T-cell (primary cell): ENCODE measurements around the gene PCDHGC4. TPM values are rescaled to one million over a fixed set of nuclear protein-coding genes. Genes with fewer than 3 reads are reported as not detected.

Experiments
- ATAC-seq, 4 experiments: fragments of 200-7000 bp in 3 of 4; fragments of 150-1000 bp in 1 of 4; cut with Tn5 transposase; replicated peaks in 1 of 4; 1 replicate in 3 of 4; 2 replicates in 1 of 4; pipeline ENCODE4 v1.10.0; 2021; ENCODE audit warnings: moderate library complexity in 3 of 4, mild to moderate bottlenecking in 2 of 4, moderate number of reproducible peaks in 1 of 4
- CTCF ChIA-PET, 2 donors: fragments of 300-600 bp; sonication (Branson Sonifier 250); formaldehyde crosslinking; loops; one replicate each; lab custom pipeline; 2022; ENCODE audit warnings: antibody characterized with exemption in 2 of 2; lab: Charles Lee
- POLR2A ChIA-PET, 2 donors: fragments of 300-600 bp; sonication (Branson Sonifier 250); formaldehyde crosslinking; loops; one replicate each; lab custom pipeline; 2022; ENCODE audit warnings: antibody characterized with exemption in 2 of 2; lab: Charles Lee
- DNase-seq, 35 experiments: peaks; one replicate each; pipeline versions ENCODE4 v3.0.0 to v3.0.0-alpha.2; 2013 to 2023
- H3K27ac ChIP-seq: one replicate; pipeline ENCODE4 v1.5.1; 2013; ENCODE audit warnings: low read length
- H3K27me3 ChIP-seq, 2 experiments: replicated peaks in 1 of 2; 1 replicate in 1 of 2; 2 replicates in 1 of 2; pipeline versions ENCODE4 v1.6.1 to v1.7.0; 2013; ENCODE audit warnings: low read length in 1 of 2, mixed read lengths in 1 of 2; ENCODE audit not compliant: control insufficient read depth in 2 of 2, insufficient read depth in 2 of 2; ENCODE audit errors: extremely low read depth in 1 of 2
- H3K36me3 ChIP-seq, 2 donors: 1 replicate in 1 of 2; 2 replicates in 1 of 2; pipeline versions ENCODE4 v1.6.1 to v1.7.0; 2013; ENCODE audit warnings: low read length in 1 of 2; ENCODE audit not compliant: control insufficient read depth in 2 of 2, insufficient read depth in 1 of 2; ENCODE audit errors: extremely low read depth in 1 of 2
- H3K4me1 ChIP-seq, 2 experiments: 1 replicate in 1 of 2; 2 replicates in 1 of 2; pipeline versions ENCODE4 v1.6.1 to v1.7.0; 2013; ENCODE audit warnings: low read length in 2 of 2, mixed read lengths in 1 of 2; ENCODE audit not compliant: insufficient read depth in 2 of 2, control insufficient read depth in 1 of 2; ENCODE audit errors: extremely low read depth in 1 of 2
- H3K4me3 ChIP-seq, 2 donors: 1 replicate in 1 of 2; 2 replicates in 1 of 2; pipeline versions ENCODE4 v1.5.1 to v1.7.0; 2013; ENCODE audit warnings: mild to moderate bottlenecking in 2 of 2, low read length in 1 of 2, moderate library complexity in 1 of 2; ENCODE audit not compliant: control insufficient read depth in 1 of 2; ENCODE audit errors: extremely low read depth in 1 of 2
- H3K9me3 ChIP-seq: 2 replicates; pipeline ENCODE4 v1.7.0; 2013
- H3K27ac Mint-ChIP-seq, 2 donors: one replicate each; pipeline ENCODE4 v1.8.0; 2020 to 2021; ENCODE audit warnings: mild to moderate bottlenecking in 2 of 2, mixed read lengths in 2 of 2
- H3K27me3 Mint-ChIP-seq, 2 donors: one replicate each; pipeline ENCODE4 v1.8.0; 2021 to 2022; ENCODE audit warnings: mixed read lengths in 2 of 2
- H3K36me3 Mint-ChIP-seq: one replicate; pipeline ENCODE4 v1.8.0; 2021; ENCODE audit warnings: mixed read lengths
- H3K4me1 Mint-ChIP-seq, 3 donors: one replicate each; pipeline ENCODE4 v1.8.0; 2020 to 2022; ENCODE audit warnings: mixed read lengths in 3 of 3, mild to moderate bottlenecking in 1 of 3
- H3K4me3 Mint-ChIP-seq, 3 donors: one replicate each; pipeline ENCODE4 v1.8.0; 2020 to 2022; ENCODE audit warnings: mild to moderate bottlenecking in 3 of 3, mixed read lengths in 3 of 3, moderate library complexity in 3 of 3
- H3K9me3 Mint-ChIP-seq, 3 donors: one replicate each; pipeline ENCODE4 v1.8.0; 2020 to 2022; ENCODE audit warnings: mixed read lengths in 3 of 3
- WGBS: methylation state at CpG from one replicate; pipeline ENCODE4 v1.1.5; 2013; ENCODE audit warnings: missing lambda C conversion rate; ENCODE audit not compliant: insufficient coverage; 5-methylcytosine and 5-hydroxymethylcytosine counted together
- total RNA-seq, 35 experiments: library from RNA in 6 of 35; stranded (reverse) in 6 of 35; fragments of 120-200 nt in 1 of 35; gene quantifications; one replicate each; pipeline versions ENCODE4 v1.2.1 to v1.2.4 and lab custom pipeline; 2013 to 2026

The PCDHGC4 gene
- total RNA-seq, 5 donors from 2014 or later (not counting 1 experiment from before 2014, with no cell fraction given) = 0.18 to 0.51 TPM; not detected in 3

DNA sequence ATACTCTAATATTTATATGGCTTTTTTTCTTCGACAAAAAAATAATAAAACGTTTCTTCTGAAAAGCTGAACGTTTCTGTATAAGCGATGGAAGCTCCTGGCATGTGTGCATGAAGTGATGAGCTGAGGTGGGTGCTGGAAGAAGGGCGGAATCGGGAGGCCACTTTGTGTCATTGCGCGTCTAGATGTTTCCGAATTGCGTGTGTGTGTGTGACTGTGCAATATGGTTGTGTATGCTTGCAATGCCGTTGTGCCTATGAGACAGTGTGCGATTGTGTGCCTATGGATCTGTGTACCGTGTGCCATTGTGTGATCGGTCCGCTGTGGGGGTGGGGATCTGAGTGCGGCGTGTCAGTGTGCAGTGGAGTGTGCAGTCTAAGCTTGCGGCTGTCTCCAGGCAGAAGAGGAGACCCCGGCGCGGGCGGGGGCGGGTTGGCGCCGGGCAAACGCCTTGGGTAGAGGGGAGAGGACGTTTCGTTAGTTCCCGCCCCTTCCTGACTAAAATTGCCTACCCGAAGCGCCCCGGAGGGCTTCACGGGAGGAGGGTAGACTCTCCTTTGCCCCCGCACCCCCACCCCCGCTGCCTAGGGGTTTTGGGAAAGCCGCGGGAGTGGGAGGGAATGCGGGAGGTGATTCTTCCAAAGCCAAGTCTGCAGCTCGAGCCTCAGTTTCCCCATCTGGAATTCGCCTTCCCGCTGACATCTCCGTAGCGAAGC, 28.2 kb downstream of the PCDHGC4 start:
- Histone ChIP-seq H3K9me3 (no peaks in the 10 kb centered on the region), H3K36me3 (peaks cover 11 to 42% of the 10 kb centered on the region in 2 donors), H3K27ac (no peak overlapping the region), H3K27me3 (peaks cover 0 to 3% of the 10 kb centered on the region in 2 experiments), H3K4me1 (peaks cover 3 to 37% of the 10 kb centered on the region in 2 experiments), H3K4me3 (peak overlapping the region; percentile 50 to 86)
- Mint-ChIP-seq H3K9me3 (no peaks in the 10 kb centered on the region), H3K4me3 (peak overlapping the region; percentile 80 to 91 (median 86)), H3K27me3 (no peaks in the 10 kb centered on the region), H3K4me1 (peaks cover 27 to 41% (median 33%) of the 10 kb centered on the region in 3 donors), H3K27ac (peak overlapping the region; percentile 34 to 83), H3K36me3 (peaks cover 21% of the 10 kb centered on the region)
- ATAC-seq = peak; percentile 34 to 53 (median 48)
- WGBS = 26% methylated on average over 11 of the region's 43 CpGs
- DNase-seq = peak in 17 of 35 experiments; percentile 3 to 44 (median 11)
- ChIA-PET POLR2A (interaction anchor here (0.6 to 0.8 kb wide), 3 partner anchors 11 to 298 kb away, joined by 3 to 7 read pairs (median 4); no protein-coding TSS in a partner anchor), CTCF (interaction anchor here (0.6 to 2.9 kb wide), 23 partner anchors 8 to 813 kb away, joined by 3 to 25 read pairs (median 4); partner anchors contain the start of genes PCDHGA10 (in 1 of the 2), PCDHGA12 (in 1 of the 2), PCDHGB3 (in 1 of the 2) and TAF7 (in 1 of the 2))

DNA sequence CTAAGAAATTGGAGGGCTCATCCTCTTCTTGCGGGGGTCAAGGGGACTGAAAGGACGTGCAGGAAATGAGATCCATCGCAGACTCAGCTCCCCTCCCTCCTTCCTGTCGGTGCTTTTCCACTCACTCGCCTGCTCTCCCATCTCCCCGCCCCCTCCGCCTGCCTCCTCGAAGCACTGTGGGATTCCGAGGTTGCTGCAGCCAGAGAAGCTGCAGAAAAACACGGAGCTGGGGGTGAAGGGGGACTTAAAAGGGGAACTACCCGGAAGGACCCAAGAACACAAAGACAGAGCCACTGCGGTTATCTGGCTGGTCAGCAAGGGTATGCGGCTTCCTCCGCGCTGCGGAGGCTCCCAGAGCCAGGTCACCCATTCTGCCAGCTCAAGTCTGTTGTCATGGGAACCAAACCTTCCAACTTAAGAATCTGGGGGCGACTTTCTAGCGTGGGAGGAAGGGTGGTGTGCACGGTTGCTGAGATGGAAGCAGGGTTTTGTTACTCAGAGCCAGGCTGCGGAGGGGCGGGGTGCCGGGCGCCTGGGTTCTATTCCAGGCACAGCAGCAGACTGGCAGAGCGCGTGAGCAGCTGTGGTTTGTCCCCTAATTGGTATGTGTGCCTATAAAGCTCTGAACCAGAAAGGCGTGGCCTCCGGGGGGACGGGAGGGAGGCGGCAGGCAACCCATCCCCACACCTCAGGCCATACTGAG, 28.9 kb downstream of the PCDHGC4 start:
- no peaks in the 10 kb centered on the region for H3K27me3 Mint-ChIP-seq
- H3K4me1 Mint-ChIP-seq = peaks cover 27 to 41% (median 33%) of the 10 kb centered on the region in 3 donors
- H3K27ac Mint-ChIP-seq = peak overlapping the region; percentile 83
- H3K27me3 ChIP-seq = peaks cover 0 to 3% of the 10 kb centered on the region in 2 experiments
- H3K9me3 ChIP-seq = no peaks in the 10 kb centered on the region
- no peaks in the 10 kb centered on the region for H3K9me3 Mint-ChIP-seq
- H3K4me3 Mint-ChIP-seq = peak overlapping the region; percentile 80 to 91 (median 86)
- ChIA-PET CTCF (interaction anchor here (0.8 to 2.9 kb wide), 13 partner anchors 8 to 194 kb away, joined by 3 to 25 read pairs (median 7); partner anchors contain the start of genes PCDHGA10 (in 1 of the 2), PCDHGA12 (in 1 of the 2), PCDHGB3 (in 1 of the 2) and TAF7 (in 1 of the 2)), POLR2A (interaction anchor here (0.6 to 0.7 kb wide), 2 partner anchors 12 to 299 kb away, joined by 3 to 7 read pairs; no protein-coding TSS in a partner anchor)
- DNase-seq (peak in 21 of 35 experiments; percentile 10 to 46 (median 20)), ATAC-seq (peak; percentile 41 to 52 (median 51))
- H3K4me1 ChIP-seq = peaks cover 3 to 37% of the 10 kb centered on the region in 2 experiments
- peaks cover 11 to 49% of the 10 kb centered on the region in 2 donors for H3K36me3 ChIP-seq
- H3K36me3 Mint-ChIP-seq = peaks cover 27% of the 10 kb centered on the region
- 36% methylated on average over 15 of the region's 29 CpGs for WGBS
- H3K27ac ChIP-seq = no peak overlapping the region
- peak overlapping the region; percentile 50 to 86 for H3K4me3 ChIP-seq

- POLR2A ChIA-PET = no interaction called here
- CTCF ChIA-PET = interaction anchor here (0.8 to 2.9 kb wide), 10 partner anchors 9 to 194 kb away, joined by 3 to 14 read pairs (median 5); partner anchors contain the start of genes PCDHGA10 (in 1 of the 2), PCDHGA12 (in 1 of the 2), PCDHGB3 (in 1 of the 2) and TAF7 (in 1 of the 2)
- DNase-seq = no peak
- Mint-ChIP-seq H3K4me3 (peak overlapping the region in 2 of 3 donors; percentile 21 to 91), H3K27me3 (no peaks in the 10 kb centered on the region), H3K9me3 (no peaks in the 10 kb centered on the region), H3K36me3 (peaks cover 34% of the 10 kb centered on the region), H3K4me1 (peaks cover 22 to 35% (median 30%) of the 10 kb centered on the region in 3 donors), H3K27ac (peak overlapping the region; percentile 49 to 81)
- WGBS = 93% methylated on average over 5 of the region's 6 CpGs
- Histone ChIP-seq H3K4me1 (peaks cover 3 to 34% of the 10 kb centered on the region in 2 experiments), H3K4me3 (no peak overlapping the region), H3K9me3 (no peaks in the 10 kb centered on the region), H3K27ac (no peak overlapping the region), H3K27me3 (no peaks in the 10 kb centered on the region), H3K36me3 (peaks cover 11 to 56% of the 10 kb centered on the region in 2 donors)
- no peak for ATAC-seq
Observed at GRCh38 chr5:141514330-141515133, 29.7 kb downstream of the PCDHGC4 start.

- H3K36me3 ChIP-seq = peaks cover 14 to 62% of the 10 kb centered on the region in 2 donors
- 100% methylated on average over 1 of the region's 3 CpGs for WGBS
- H3K27me3 ChIP-seq = no peaks in the 10 kb centered on the region
- peaks cover 3 to 34% of the 10 kb centered on the region in 2 experiments for H3K4me1 ChIP-seq
- no peaks in the 10 kb centered on the region for H3K9me3 ChIP-seq
- ChIA-PET POLR2A (interaction anchor here in 1 of 2 donors (0.7 kb wide), 1 partner anchor 13 kb away, joined by 3 read pairs; no protein-coding TSS in a partner anchor), CTCF (interaction anchor here (0.5 to 1.7 kb wide), 7 partner anchors 8 to 319 kb away, joined by 3 to 6 read pairs (median 3); partner anchors contain the start of gene PCDHGA10 (in 1 of the 2))
- Mint-ChIP-seq H3K36me3 (peaks cover 40% of the 10 kb centered on the region), H3K4me3 (no peak overlapping the region), H3K4me1 (peaks cover 20 to 35% (median 30%) of the 10 kb centered on the region in 3 donors), H3K27ac (peak overlapping the region in 1 of 2 donors; percentile 81), H3K27me3 (no peaks in the 10 kb centered on the region), H3K9me3 (no peaks in the 10 kb centered on the region)
- no peak for ATAC-seq
- H3K4me3 ChIP-seq = no peak overlapping the region
- H3K27ac ChIP-seq = no peak overlapping the region
- no peak for DNase-seq
Observed at GRCh38 chr5:141515141-141515540, 30.3 kb downstream of the PCDHGC4 start.

DNA sequence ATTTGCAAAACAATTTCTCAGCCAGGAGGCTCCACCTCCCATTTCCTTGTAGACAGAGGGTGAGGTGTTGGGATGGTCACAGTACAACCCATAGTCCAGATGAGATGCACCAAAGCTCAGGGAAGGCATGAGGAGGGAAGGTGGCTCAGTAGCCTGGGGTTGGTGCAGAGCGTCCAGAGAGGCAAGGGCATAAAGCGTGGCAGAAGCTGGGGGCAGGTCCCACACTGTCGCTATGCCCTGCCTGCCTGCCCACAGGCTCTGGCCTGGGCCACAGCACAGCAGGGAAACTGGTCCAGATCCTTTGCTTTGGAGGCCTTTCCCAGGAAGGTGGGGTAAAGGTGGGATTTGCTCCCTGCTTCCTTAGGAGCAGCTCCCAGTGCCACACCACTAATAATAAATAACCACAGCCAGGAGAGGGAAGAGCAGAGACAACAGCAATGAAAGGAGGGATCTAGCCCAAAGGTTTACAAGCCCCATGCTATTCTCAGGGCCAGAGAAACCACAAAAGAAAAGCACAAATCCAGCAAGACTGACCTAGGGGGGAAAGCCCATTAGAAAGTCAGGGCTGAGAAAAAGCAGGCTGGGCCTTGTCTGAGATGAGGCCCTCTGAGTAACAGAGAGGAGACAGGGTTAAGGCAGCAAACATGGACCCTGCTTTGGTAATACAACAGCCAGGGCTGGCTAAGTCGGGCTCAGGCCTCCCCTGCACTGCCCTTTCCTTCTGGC, 31.3 kb downstream of the PCDHGC4 start:
- H3K27me3 ChIP-seq = no peaks in the 10 kb centered on the region
- H3K27me3 Mint-ChIP-seq = no peaks in the 10 kb centered on the region
- peaks cover 3 to 34% of the 10 kb centered on the region in 2 experiments for H3K4me1 ChIP-seq
- H3K9me3 ChIP-seq = no peaks in the 10 kb centered on the region
- no peak overlapping the region for H3K27ac ChIP-seq
- DNase-seq (no peak), ATAC-seq (no peak)
- peaks cover 49% of the 10 kb centered on the region for H3K36me3 Mint-ChIP-seq
- no peak overlapping the region for H3K4me3 ChIP-seq
- ChIA-PET POLR2A (interaction anchor here in 1 of 2 donors (0.7 to 0.8 kb wide), 2 partner anchors 12 to 29 kb away, joined by 3 to 4 read pairs; no protein-coding TSS in a partner anchor), CTCF (interaction anchor here (0.7 to 1.4 kb wide), 3 partner anchors 8 to 48 kb away, joined by 3 to 6 read pairs (median 3); no protein-coding TSS in a partner anchor)
- H3K36me3 ChIP-seq = peaks cover 14 to 72% of the 10 kb centered on the region in 2 donors
- H3K9me3 Mint-ChIP-seq = no peaks in the 10 kb centered on the region
- H3K4me3 Mint-ChIP-seq = no peak overlapping the region
- peaks cover 21 to 35% (median 32%) of the 10 kb centered on the region in 3 donors for H3K4me1 Mint-ChIP-seq
- peak overlapping the region; percentile 41 to 72 for H3K27ac Mint-ChIP-seq
- WGBS = 100% methylated on average over 3 of the region's 4 CpGs
